HepG2 (cell line): ENCODE measurements around the gene LINGO3. TPM values are rescaled to one million over a fixed set of nuclear protein-coding genes. Genes with fewer than 3 reads are reported as not detected.

Source experiments
- BRCA1 ChIP-seq: sonication (generic); formaldehyde crosslinking; IDR thresholded peaks from 2 replicates; pipeline ENCODE4 v1.4.0; 2020; ENCODE audit warnings: missing genetic modification reagents
- CEBPZ ChIP-seq: IDR thresholded peaks from 2 replicates; pipeline ENCODE4 v1.6.1; 2012; ENCODE audit warnings: low read length, improper control_type of control experiment
- DMTF1 ChIP-seq: sonication (generic); formaldehyde crosslinking; IDR thresholded peaks from 2 replicates; pipeline ENCODE4 v1.4.0; 2020; ENCODE audit warnings: mild to moderate bottlenecking, missing genetic modification reagents
- ETV6 ChIP-seq: sonication (generic); formaldehyde crosslinking; conservative IDR thresholded peaks from 2 replicates; pipeline ENCODE4 v1.4.0; 2020; ENCODE audit warnings: missing genetic modification reagents
- GABPA ChIP-seq, 2 experiments: IDR thresholded peaks; 2 replicates each; pipeline ENCODE4 v1.6.1; 2011 to 2016; ENCODE audit warnings: low read depth in 2 of 2, low read length in 1 of 2, missing biosample characterization in 1 of 2, missing genetic modification characterization in 1 of 2
- JDP2 ChIP-seq: sonication (generic); formaldehyde crosslinking; IDR thresholded peaks from 2 replicates; pipeline ENCODE4 v1.8.1; 2022; ENCODE audit warnings: missing genetic modification reagents, borderline replicate concordance
- KDM3A ChIP-seq: IDR thresholded peaks from 2 replicates; pipeline ENCODE4 v1.6.1; 2018; ENCODE audit warnings: low read depth, missing compliant biosample characterization
- POGZ ChIP-seq: sonication (generic); formaldehyde crosslinking; IDR thresholded peaks from 2 replicates; pipeline ENCODE4 v1.4.0; 2020; ENCODE audit warnings: mild to moderate bottlenecking, missing genetic modification reagents
- SMAD1 ChIP-seq: sonication (generic); formaldehyde crosslinking; IDR thresholded peaks from 2 replicates; pipeline ENCODE4 v1.4.0; 2020; ENCODE audit warnings: missing genetic modification reagents, low read depth, mild to moderate bottlenecking, borderline replicate concordance
- STAG1 ChIP-seq: sonication (generic); formaldehyde crosslinking; IDR thresholded peaks from 2 replicates; pipeline ENCODE4 v1.4.0; 2020; ENCODE audit warnings: missing genetic modification reagents
- ZFP62 ChIP-seq: sonication (generic); formaldehyde crosslinking; IDR thresholded peaks from 2 replicates; pipeline ENCODE4 v1.4.0; 2020; ENCODE audit warnings: missing genetic modification reagents
- ZMYM4 ChIP-seq: sonication (generic); formaldehyde crosslinking; IDR thresholded peaks from 2 replicates; pipeline ENCODE4 v1.8.1; 2023; ENCODE audit warnings: mild to moderate bottlenecking, missing genetic modification reagents
- ZNF256 ChIP-seq: sonication (generic); formaldehyde crosslinking; conservative IDR thresholded peaks from 2 replicates; pipeline ENCODE4 v1.4.0; 2020; ENCODE audit warnings: missing genetic modification reagents
- polyA plus RNA-seq, 8 experiments: library from polyadenylated mRNA; depleted of rRNA in 3 of 8; stranded (reverse) in 7 of 8; unstranded in 1 of 8; fragments of >200 nt; fragmentation: Illumina TruSeq in 4 of 8; extraction: Trizol in 4 of 8; gene quantifications; 2 replicates each; pipeline versions ENCODE4 v1.2.1 to v1.2.3, GENCODE V29; 2011 to 2016; ENCODE audit warnings: low read depth in 4 of 8, missing spikeins in 1 of 8, mixed read lengths in 1 of 8; ENCODE audit not compliant: insufficient read depth in 1 of 8
- total RNA-seq, 5 experiments: library from RNA; depleted of rRNA; stranded (reverse); fragments of >200 nt; fragmentation: Illumina TruSeq; extraction: Trizol; gene quantifications; 2 replicates each; pipeline ENCODE4 v1.2.3, GENCODE V29; 2016; ENCODE audit warnings: low read depth in 1 of 5
- TF ChIP-seq, protein P1 (sequence below): sonication (generic); formaldehyde crosslinking; IDR thresholded peaks from 2 replicates; pipeline ENCODE4 v1.8.0; 2022; ENCODE audit warnings: missing genetic modification reagents, mild to moderate bottlenecking, moderate library complexity, borderline replicate concordance
- TF ChIP-seq, protein P2 (sequence below): sonication (generic); formaldehyde crosslinking; IDR thresholded peaks from 2 replicates; pipeline ENCODE4 v1.4.0; 2020; ENCODE audit warnings: missing genetic modification reagents, borderline replicate concordance
- TF ChIP-seq, protein P3 (sequence below): IDR thresholded peaks from 2 replicates; pipeline ENCODE4 v1.6.1; 2016; ENCODE audit warnings: missing genetic modification reagents, missing compliant biosample characterization

LINGO3 gene
- total and polyA plus RNA-seq, 2 of the 13 experiments (the other 11 are each of a cell fraction or from before 2014, with no cell fraction given), result not detected

DNA sequence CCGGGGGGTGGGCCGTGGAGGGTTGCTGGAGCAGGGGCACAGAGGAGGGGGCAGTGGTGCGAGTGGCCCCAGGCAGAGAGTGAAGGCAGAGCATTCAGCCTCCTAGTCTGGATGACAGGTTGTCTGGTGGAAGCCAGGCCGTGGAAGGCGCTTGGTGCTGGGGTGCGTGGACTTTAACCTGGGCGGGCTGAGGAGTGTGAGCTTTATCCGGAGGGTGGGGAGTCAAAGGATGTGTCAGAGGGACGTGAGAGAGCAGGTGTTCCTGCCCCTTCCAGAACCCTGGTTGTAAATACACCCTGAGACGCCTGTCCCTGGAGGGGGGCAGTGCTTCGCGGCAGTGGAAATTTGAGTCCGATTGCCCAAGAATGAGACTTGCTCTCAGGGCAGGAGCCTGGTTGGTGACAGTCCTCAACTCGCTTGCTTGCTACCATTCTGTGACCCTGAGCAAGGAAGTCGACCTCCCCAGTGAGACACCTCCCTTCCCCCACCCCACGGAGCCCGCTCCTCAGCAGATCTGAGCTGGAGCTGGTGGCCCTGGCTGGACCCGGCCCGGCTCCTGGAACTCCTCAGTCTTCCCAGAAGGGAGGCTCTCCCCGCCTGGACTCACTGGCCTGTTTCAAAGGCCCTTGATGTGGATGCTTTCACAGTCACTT lies 22.8 kb upstream of the LINGO3 start (continued):
- TF ChIP-seq, protein P1, sequence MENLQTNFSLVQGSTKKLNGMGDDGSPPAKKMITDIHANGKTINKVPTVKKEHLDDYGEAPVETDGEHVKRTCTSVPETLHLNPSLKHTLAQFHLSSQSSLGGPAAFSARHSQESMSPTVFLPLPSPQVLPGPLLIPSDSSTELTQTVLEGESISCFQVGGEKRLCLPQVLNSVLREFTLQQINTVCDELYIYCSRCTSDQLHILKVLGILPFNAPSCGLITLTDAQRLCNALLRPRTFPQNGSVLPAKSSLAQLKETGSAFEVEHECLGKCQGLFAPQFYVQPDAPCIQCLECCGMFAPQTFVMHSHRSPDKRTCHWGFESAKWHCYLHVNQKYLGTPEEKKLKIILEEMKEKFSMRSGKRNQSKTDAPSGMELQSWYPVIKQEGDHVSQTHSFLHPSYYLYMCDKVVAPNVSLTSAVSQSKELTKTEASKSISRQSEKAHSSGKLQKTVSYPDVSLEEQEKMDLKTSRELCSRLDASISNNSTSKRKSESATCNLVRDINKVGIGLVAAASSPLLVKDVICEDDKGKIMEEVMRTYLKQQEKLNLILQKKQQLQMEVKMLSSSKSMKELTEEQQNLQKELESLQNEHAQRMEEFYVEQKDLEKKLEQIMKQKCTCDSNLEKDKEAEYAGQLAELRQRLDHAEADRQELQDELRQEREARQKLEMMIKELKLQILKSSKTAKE, result no peak; the same call in 1 of the 2 replicates
- TF ChIP-seq ZMYM4, result peak; percentile 56; the same call in 1 of the 2 replicates
- TF ChIP-seq KDM3A, result no peak
- no peak for TF ChIP-seq ZFP62
- no peak for TF ChIP-seq POGZ (CRISPR knock-in tag)
- no peak for TF ChIP-seq ETV6
- no peak for TF ChIP-seq SMAD1 (CRISPR knock-in tag)
- TF ChIP-seq, protein P2, sequence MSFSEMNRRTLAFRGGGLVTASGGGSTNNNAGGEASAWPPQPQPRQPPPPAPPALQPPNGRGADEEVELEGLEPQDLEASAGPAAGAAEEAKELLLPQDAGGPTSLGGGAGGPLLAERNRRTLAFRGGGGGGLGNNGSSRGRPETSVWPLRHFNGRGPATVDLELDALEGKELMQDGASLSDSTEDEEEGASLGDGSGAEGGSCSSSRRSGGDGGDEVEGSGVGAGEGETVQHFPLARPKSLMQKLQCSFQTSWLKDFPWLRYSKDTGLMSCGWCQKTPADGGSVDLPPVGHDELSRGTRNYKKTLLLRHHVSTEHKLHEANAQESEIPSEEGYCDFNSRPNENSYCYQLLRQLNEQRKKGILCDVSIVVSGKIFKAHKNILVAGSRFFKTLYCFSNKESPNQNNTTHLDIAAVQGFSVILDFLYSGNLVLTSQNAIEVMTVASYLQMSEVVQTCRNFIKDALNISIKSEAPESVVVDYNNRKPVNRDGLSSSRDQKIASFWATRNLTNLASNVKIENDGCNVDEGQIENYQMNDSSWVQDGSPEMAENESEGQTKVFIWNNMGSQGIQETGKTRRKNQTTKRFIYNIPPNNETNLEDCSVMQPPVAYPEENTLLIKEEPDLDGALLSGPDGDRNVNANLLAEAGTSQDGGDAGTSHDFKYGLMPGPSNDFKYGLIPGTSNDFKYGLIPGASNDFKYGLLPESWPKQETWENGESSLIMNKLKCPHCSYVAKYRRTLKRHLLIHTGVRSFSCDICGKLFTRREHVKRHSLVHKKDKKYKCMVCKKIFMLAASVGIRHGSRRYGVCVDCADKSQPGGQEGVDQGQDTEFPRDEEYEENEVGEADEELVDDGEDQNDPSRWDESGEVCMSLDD, result peak; percentile 81; the same call in 1 of the 2 replicates
- TF ChIP-seq BRCA1 (CRISPR knock-in tag), result 0 out of 2 replicates have a peak, but pooled peaks have one; percentile 35
- TF ChIP-seq ZNF256 (CRISPR knock-in tag), result no peak
- TF ChIP-seq CEBPZ, result no peak
- TF ChIP-seq DMTF1 (CRISPR knock-in tag), result no peak
- TF ChIP-seq JDP2 (CRISPR knock-in tag), result no peak
- TF ChIP-seq, protein P3, sequence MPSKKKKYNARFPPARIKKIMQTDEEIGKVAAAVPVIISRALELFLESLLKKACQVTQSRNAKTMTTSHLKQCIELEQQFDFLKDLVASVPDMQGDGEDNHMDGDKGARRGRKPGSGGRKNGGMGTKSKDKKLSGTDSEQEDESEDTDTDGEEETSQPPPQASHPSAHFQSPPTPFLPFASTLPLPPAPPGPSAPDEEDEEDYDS (CRISPR knock-in tag), result peak; percentile 67
- no peak for TF ChIP-seq STAG1 (CRISPR knock-in tag)
- TF ChIP-seq GABPA (IDR thresholded peaks at IDR 0.05; ENCODE audit: low read depth, low read length), result no peak
- TF ChIP-seq GABPA (CRISPR knock-in tag; IDR thresholded peaks at IDR 0.05; ENCODE audit: low read depth), result peak; percentile 46; the same call in 1 of the 2 replicates
